Lower leg skin (tissue), 3 donors: ENCODE measurements around the gene CFAP43.
"Not testable (repeated sequence)": the region's sequence is repeated elsewhere in the genome, so short reads cannot be mapped to it uniquely, and the experiment has no call there.

Experiments
- POLR2A ChIP-seq, 2 donors: fragments of 450-650 bp; IDR thresholded peaks; one replicate each; pipeline ENCODE4 v1.6.1; 2016 to 2017; ENCODE audit warnings: antibody characterized with exemption in 2 of 2, mild to moderate bottlenecking in 1 of 2, moderate library complexity in 1 of 2
- TF ChIP-seq, protein P1 (sequence below), 3 donors: fragments of 450-650 bp; IDR thresholded peaks; one replicate each; pipeline ENCODE4 v1.5.1; 2016; ENCODE audit warnings: antibody characterized with exemption in 3 of 3, mild to moderate bottlenecking in 3 of 3, moderate library complexity in 2 of 3

DNA sequence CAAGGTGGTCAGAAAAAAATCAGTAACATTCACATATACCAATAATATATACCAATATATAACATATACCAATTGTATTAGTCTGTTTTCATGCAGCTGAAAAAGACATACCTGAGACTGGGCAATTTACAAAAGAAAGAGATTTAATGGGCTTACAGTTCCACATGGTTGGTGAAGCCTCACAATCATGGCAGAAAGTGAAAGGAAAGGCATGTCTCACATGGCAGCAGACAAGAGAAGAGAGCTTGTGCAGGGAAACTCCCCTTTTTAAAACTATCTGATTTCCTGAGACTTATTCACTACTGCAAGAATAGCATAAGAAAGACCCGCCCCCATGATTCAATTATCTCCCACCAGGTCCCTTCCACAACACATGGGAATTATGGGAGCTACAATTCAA, 58.0 kb downstream of the CFAP43 start:
- TF ChIP-seq, protein P1, sequence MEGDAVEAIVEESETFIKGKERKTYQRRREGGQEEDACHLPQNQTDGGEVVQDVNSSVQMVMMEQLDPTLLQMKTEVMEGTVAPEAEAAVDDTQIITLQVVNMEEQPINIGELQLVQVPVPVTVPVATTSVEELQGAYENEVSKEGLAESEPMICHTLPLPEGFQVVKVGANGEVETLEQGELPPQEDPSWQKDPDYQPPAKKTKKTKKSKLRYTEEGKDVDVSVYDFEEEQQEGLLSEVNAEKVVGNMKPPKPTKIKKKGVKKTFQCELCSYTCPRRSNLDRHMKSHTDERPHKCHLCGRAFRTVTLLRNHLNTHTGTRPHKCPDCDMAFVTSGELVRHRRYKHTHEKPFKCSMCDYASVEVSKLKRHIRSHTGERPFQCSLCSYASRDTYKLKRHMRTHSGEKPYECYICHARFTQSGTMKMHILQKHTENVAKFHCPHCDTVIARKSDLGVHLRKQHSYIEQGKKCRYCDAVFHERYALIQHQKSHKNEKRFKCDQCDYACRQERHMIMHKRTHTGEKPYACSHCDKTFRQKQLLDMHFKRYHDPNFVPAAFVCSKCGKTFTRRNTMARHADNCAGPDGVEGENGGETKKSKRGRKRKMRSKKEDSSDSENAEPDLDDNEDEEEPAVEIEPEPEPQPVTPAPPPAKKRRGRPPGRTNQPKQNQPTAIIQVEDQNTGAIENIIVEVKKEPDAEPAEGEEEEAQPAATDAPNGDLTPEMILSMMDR (IDR thresholded peaks at IDR 0.05) = not testable (repeated sequence)
- TF ChIP-seq POLR2A (IDR thresholded peaks at IDR 0.05) = not testable (repeated sequence)
